Uterus (tissue), 4 donors: ENCODE measurements around the gene KCNJ15. TPM values are rescaled to one million over a fixed set of nuclear protein-coding genes. Genes with fewer than 3 reads are reported as not detected.

Source experiments
- DNase-seq, 2 donors: peaks; one replicate each; pipeline ENCODE4 v3.0.0-alpha.2; 2019 to 2020
- H3K27ac ChIP-seq, 2 donors: fragments of 200-600 bp; sonication (generic); 1 replicate in 1 of 2; 2 replicates in 1 of 2; pipeline ENCODE4 v1.5.1; 2016 to 2018
- H3K27me3 ChIP-seq, 2 donors: fragments of 200-600 bp; sonication (generic); one replicate each; pipeline ENCODE4 v1.5.1; 2018 to 2019; ENCODE audit warnings: control low read depth in 1 of 2
- H3K36me3 ChIP-seq, 2 donors: fragments of 200-600 bp; sonication (generic); one replicate each; pipeline ENCODE4 v1.5.1; 2019; ENCODE audit warnings: control low read depth in 1 of 2
- H3K4me1 ChIP-seq, 2 donors: fragments of 200-600 bp; sonication (generic); one replicate each; pipeline ENCODE4 v1.5.1; 2018 to 2019; ENCODE audit warnings: control low read depth in 1 of 2
- H3K4me3 ChIP-seq, 2 donors: fragments of 200-600 bp; sonication (generic); 1 replicate in 1 of 2; 2 replicates in 1 of 2; pipeline ENCODE4 v1.5.1; 2018 to 2019; ENCODE audit warnings: mild to moderate bottlenecking in 1 of 2
- H3K9me3 ChIP-seq, 2 donors: fragments of 200-600 bp; sonication (generic); one replicate each; pipeline ENCODE4 v1.5.1; 2019; ENCODE audit warnings: control low read depth in 1 of 2
- CTCF ChIP-seq, 4 experiments: fragments of 200-600 bp in 2 of 4; fragments of 450-650 bp in 2 of 4; sonication (generic) in 2 of 4; IDR thresholded peaks; one replicate each; pipeline ENCODE4 v1.5.1; 2016 to 2019; ENCODE audit warnings: antibody characterized with exemption in 4 of 4, mild to moderate bottlenecking in 2 of 4, moderate library complexity in 1 of 4
- POLR2A ChIP-seq, 2 donors: fragments of 450-650 bp; IDR thresholded peaks; one replicate each; pipeline ENCODE4 v1.6.1; 2016; ENCODE audit warnings: antibody characterized with exemption in 2 of 2, mild to moderate bottlenecking in 1 of 2, moderate library complexity in 1 of 2
- intact Hi-C: fragments of 100-400 bp; cut with DNase I; formaldehyde crosslinking; loops from one replicate; pipeline ENCODE4 v1.15.1; 2023; ENCODE audit warnings: low total_unique reads
- total RNA-seq, 4 donors: library from RNA; depleted of rRNA in 3 of 4; stranded (reverse); fragments of >200 nt in 3 of 4; gene quantifications; one replicate each; pipeline versions ENCODE4 v1.1.0 to v1.2.4, GENCODE V29; 2014 to 2023
- donor health status: DM: yes; HTN: yes; CAD: no.

KCNJ15 gene
- total RNA-seq, 4 donors from 2014 or later = 0.21 to 1.1 (median 0.28) TPM

GRCh38 chr21:38249256-38249655 is 7.5 kb upstream of the KCNJ15 start:
- H3K9me3 ChIP-seq = no peaks in the 10 kb centered on the region
- TF ChIP-seq CTCF (IDR thresholded peaks at IDR 0.05) (no peak), POLR2A (IDR thresholded peaks at IDR 0.05) (no peak)
- H3K36me3 ChIP-seq = no peaks in the 10 kb centered on the region
- H3K4me3 ChIP-seq = no peak overlapping the region
- H3K4me1 ChIP-seq = no peaks in the 10 kb centered on the region
- no peaks in the 10 kb centered on the region for H3K27me3 ChIP-seq
- no peak overlapping the region for H3K27ac ChIP-seq
- no peak for DNase-seq
- intact Hi-C loops = no loop called here

- intact Hi-C loops = no loop called here
- Histone ChIP-seq H3K36me3 (no peaks in the 10 kb centered on the region), H3K27me3 (no peaks in the 10 kb centered on the region), H3K4me3 (no peak overlapping the region), H3K4me1 (no peaks in the 10 kb centered on the region), H3K9me3 (no peaks in the 10 kb centered on the region), H3K27ac (no peak overlapping the region)
- DNase-seq = no peak
- TF ChIP-seq CTCF (IDR thresholded peaks at IDR 0.05) (no peak), POLR2A (IDR thresholded peaks at IDR 0.05) (no peak)
Measured at GRCh38 chr21:38249696-38250278, 7.0 kb upstream of the KCNJ15 start.

- DNase-seq = no peak
- Histone ChIP-seq H3K27ac (no peak overlapping the region), H3K4me1 (no peaks in the 10 kb centered on the region), H3K27me3 (no peaks in the 10 kb centered on the region), H3K9me3 (no peaks in the 10 kb centered on the region), H3K4me3 (no peak overlapping the region), H3K36me3 (no peaks in the 10 kb centered on the region)
- intact Hi-C loops = no loop called here
- TF ChIP-seq POLR2A (IDR thresholded peaks at IDR 0.05) = no peak
- no peak for TF ChIP-seq CTCF (IDR thresholded peaks at IDR 0.05)
Measured at GRCh38 chr21:38250991-38251418, 5.8 kb upstream of the KCNJ15 start.

GRCh38 chr21:38254970-38255369 is 1.8 kb upstream of the KCNJ15 start:
- H3K27me3 ChIP-seq = no peaks in the 10 kb centered on the region
- H3K9me3 ChIP-seq = no peaks in the 10 kb centered on the region
- H3K4me1 ChIP-seq = no peaks in the 10 kb centered on the region
- no peak overlapping the region for H3K4me3 ChIP-seq
- intact Hi-C loops = no loop called here
- H3K36me3 ChIP-seq = no peaks in the 10 kb centered on the region
- no peak for TF ChIP-seq CTCF (IDR thresholded peaks at IDR 0.05)
- no peak for TF ChIP-seq POLR2A (IDR thresholded peaks at IDR 0.05)
- DNase-seq = no peak
- H3K27ac ChIP-seq = no peak overlapping the region

- Histone ChIP-seq H3K9me3 (no peaks in the 10 kb centered on the region), H3K4me3 (no peak overlapping the region), H3K4me1 (no peaks in the 10 kb centered on the region), H3K36me3 (no peaks in the 10 kb centered on the region), H3K27ac (no peak overlapping the region), H3K27me3 (no peaks in the 10 kb centered on the region)
- intact Hi-C loops = no loop called here
- no peak for DNase-seq
- TF ChIP-seq POLR2A (IDR thresholded peaks at IDR 0.05) = no peak
Measured at GRCh38 chr21:38255571-38256117, 1.1 kb upstream of the KCNJ15 start.
